ENCODE measurements around the gene STH.
"Not testable (repeated sequence)": the region's sequence is repeated elsewhere in the genome, so short reads cannot be mapped to it uniquely, and the experiment has no call there.

The STH gene, protein sequence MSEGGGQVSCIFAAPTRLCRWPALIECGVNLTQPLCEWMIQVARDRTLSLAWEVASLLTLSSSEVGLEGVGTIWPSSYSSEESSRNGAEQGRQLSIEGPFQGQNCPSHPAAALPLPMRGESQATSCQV

GRCh38 chr17:45998987-45999899, at the start of gene STH:
Gene STH, plus strand, starts transcription at chr17:45999250. Its CDS starts 30 bp downstream, at chr17:45999280.
- DNase-seq = no peak

DNA sequence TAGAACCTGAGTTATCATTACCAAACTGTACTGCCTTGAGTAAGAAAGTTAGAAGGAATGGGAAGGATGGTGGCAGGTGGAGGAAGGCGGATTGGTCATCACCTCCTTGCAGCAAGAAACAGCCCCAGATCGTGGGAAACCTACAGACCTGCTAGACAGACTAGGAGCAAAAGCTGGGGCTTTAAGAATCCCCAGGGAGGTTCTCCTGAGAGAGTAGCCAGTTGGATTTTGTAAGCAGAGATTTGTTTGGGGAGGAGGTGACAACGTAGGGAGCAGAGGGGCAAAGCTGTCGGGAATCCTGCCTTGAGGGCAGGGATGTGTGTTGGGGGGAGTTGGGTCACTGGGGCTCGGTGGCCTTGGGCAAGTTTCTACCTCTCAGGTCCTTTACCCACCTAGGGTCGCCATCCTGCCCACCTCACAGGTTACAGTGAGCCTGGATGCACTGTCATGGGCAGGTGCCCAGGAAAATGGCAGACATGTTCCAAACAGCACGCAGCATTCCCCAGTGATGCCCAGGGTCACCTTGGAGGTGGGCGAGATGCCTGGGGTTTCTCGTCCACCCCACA, 49.2 kb upstream of the STH start:
- DNase-seq = no peak

DNA sequence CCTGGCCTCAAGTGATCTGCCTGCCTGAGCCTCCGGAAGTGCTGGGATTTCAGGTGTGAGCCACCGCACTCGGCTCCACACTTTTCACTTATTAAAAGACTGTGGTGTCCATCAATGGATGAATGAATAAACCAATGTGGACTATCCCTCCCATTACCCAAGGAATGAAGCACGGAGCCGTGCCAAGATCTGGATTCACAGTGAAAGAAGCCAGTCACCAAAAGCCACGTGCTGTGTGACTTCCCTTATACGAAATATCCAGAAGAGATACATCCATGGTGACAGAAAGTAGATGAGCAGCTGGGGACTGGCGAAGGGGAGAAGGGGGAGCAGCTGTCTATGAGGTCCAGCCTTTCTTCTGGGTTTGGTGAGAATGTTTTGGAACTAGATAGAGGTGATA, 48.2 kb upstream of the STH start:
- DNase-seq = no peak

- no peak for DNase-seq
Measured at GRCh38 chr17:45951403-45951802, 47.6 kb upstream of the STH start.

DNA sequence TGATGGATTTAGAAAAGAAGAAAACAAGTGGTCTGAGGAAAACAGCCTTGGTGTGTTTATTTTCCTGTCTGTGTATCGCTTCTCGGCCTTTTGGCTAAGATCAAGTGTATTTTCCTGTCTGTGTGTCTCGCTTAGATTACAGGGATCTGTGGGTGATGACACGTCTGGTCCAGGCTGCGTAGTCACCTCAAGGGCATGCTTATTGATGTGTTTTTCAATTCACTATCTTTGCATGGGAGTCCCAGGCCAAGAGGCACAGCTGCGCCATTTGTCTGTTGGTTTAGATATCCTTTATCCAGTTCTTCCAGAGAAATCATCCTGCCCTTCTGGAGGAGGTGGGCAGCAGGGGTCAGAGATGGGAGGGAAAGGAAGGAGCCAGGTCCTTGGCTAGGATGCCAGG, 47.1 kb upstream of the STH start:
- no peak for DNase-seq

- DNase-seq = no peak
Measured at GRCh38 chr17:45952814-45953320, 46.2 kb upstream of the STH start.

DNA sequence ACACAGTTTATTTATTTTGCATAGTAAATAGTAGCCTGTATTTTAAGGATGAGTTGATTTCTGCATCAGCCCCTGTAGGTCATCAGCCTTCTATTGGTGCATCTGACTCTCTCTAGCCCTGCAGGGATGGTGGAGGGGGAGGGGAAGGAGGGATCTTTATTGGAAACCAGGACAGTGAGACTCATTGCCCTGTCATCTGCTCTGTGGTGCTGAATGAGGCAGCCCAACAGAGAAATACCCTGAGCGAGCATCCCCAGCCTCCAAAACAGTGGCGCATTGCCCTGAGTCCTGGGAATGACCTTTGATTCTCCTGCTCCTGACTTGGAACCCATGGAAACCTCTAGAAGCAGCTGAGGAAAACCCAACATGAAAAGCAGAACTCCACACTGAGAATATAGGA, 45.5 kb upstream of the STH start:
- DNase-seq = no peak

GRCh38 chr17:45954914-45955313, 44.1 kb upstream of the STH start:
- no peak for DNase-seq

GRCh38 chr17:45955326-45955725, 43.7 kb upstream of the STH start:
- DNase-seq = no peak

DNA sequence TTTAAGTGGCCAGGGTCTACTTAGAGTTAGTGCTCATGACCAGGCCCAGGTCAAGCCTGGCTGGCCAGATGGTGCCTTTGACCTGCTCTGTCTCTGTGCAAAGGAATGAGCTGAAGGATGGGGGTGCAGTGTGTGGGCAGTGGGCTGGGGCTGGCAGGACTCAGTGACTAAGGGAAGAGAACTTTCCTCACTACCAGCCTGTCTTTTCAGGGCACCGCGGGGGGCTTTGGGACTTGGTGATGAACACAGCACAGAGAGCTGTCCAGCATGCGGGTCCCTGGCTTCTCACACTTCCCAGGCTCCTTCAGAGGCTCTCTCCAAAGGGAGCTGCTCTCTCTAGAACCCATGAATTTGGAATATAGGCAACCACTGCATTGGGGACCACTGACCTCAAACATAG, 43.0 kb upstream of the STH start:
- no peak for DNase-seq

DNA sequence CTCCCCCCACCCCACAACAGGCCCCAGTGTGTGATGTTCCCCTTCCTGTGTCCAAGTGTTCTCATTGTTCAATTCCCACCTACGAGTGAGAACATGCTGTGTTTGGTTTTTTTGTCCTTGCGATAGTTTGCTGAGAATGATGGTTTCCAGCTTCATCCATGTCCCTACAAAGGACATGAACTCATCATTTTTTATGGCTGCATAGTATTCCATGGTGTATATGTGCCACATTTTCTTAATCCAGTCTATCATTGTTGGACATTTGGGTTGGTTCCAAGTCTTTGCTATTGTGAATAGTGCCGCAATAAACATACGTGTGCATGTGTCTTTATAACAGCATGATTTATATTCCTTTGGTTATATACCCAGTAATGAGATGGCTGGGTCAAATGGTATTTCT, 42.3 kb upstream of the STH start:
- not testable (repeated sequence) for DNase-seq

- no peak for DNase-seq
Measured at GRCh38 chr17:45958307-45958706, 40.7 kb upstream of the STH start.

DNA sequence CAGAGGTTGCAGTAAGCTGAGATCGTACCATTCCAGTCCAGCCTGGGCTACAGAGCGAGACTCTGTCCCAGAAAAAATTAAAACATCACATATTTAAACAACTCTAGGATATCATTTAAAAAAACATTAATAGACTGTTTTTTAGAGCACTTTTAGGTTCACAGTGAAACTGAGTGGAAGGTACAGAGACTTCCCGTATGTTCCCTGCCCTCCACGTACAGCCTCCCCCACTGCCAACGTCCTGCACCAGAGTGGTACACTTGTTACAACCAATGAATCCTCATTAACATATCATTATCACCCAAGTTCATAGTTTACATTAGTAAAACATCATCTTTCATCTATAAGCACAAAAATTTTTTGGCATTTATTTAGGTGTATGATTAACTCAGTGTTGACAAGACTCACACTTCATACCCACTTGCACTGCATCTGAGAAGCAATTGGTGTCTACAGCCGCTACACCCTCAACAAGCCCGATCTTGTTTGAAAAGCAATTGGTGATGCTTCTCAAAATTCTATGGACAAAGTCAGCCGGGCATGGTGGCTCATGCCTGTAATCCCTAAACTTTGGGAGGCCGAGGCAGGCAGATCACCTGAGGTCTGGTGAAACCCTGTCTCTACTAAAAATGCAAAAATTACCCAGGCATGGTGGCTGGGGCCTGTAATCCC, 39.9 kb upstream of the STH start:
- no peak for DNase-seq

DNA sequence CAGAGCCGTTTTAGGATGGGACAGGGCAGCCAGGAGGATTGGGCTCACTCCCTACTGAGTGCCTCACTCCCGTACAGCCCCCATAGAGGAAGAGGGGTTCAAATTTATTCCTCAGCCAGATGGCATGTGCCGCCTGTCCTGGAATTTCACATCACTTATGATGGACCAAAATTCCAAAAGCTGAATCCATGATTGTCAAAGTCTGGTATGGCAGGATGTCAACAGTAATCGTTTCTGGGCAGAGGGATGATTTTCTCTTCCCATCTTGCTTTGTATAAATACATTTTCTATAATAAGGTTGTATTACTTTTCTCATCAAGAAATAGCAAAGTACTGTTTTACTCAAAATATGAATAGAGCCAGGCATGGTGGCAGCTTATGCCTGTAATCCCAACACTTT, 38.7 kb upstream of the STH start:
- DNase-seq = no peak

DNA sequence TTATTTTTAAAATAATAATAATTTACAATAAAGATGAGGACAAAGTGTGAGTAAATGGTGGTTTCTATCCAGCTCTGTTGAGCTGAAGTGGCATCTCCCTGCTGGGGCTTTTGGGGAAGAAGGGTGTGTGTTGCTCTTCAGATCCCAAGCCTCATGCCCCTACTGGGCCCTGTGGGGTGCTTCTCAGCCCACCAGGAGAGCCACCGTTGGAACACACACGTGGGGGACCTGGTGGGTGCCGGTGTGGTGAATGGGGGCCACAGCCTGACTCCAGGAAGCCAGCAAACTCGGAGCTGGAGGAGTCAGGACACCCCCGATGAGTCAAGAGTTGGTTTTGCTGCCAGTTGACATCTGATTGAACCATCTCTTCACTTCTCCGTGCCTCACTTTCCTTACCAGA, 37.8 kb upstream of the STH start:
- no peak for DNase-seq

- no peak for DNase-seq
Measured at GRCh38 chr17:45962221-45962972, 36.7 kb upstream of the STH start.

GRCh38 chr17:45963283-45963682, 35.8 kb upstream of the STH start:
- DNase-seq = no peak

DNA sequence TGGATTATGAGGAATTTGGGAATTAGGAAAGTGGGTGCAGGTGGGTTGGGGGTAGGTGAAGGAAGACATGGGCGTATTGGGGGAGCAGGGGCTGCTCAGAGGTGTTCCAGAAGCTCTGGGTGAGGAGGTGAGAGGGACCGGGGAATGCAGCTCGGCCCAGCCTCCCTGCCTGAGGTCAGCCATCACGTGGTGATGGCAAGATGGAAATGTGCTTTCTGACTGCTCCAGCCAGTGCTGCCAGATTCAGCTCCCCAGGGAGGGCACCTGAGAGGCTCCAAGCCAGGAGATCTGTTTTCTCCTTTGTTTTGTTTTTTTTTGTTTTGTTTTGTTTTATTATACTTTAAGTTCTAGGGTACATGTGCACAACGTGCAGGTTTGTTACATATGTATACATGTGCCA, 35.2 kb upstream of the STH start:
- no peak for DNase-seq

DNA sequence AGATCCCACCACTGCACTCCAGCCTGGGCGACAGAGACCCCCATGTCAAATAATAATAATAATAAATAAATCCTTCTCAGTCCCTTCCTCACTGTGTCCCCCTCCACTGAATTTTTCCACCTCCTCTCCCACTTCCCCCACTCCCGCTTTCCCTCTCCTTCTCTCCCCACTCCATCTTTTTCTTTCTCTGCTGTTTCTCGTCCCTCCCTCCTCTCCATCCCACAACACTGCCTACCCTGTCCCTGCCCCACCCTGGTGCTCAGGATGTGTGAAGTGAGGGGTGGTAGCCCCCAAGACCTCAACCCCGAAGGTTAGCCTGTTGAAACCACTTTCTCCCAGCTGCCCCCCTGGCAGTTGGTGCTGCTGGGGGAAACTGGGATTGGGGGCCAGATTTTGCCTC, 34.4 kb upstream of the STH start:
- no peak for DNase-seq

DNA sequence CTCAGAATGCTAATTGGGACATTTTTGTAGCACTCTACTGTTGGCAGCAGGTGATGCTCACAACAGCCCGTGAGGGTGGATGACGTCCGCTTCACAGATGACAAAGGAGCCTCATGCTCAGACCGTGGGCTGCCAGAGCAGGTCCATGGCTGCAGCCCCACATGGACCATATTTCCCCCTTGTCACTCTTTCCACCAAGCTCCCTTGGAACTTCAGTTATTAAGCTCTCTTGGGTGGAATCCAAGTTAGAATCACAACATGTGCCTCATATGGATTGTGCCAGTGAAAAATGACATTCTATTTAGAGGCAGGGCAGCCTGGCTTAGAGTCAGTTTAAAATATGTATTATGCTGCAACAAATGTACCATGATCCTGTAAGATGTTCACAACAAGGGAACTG, 33.2 kb upstream of the STH start:
- DNase-seq = no peak

DNA sequence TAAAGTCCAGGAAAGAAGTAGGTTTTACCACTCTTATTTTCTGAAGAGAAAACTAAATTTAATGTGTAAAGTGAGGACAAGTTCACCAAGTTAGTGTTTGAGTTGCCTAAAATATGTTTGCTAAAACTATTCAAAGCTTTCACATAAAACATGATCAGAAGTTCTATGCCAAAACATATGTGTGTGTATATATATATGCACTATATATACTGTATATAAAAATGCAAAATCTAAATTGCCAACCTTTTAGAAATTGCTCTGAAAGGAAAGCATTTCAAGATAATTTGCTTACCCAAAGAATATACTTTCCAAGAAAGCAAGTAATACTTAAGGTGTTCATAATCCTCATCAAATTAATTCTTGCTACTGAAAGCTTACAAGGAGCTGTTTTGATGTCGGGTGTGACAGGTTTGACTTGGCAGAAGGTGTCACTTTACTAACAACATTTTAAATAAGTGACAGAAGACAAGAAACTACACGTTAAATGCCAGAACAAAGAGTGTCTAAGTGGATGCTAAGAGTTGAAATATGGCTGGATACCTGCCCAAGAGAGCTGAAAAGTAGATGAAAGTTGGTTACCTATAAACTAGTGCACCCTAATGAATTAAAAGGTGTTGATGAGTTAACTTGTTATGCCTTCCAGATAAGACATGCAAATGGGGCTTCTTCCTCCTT, 32.3 kb upstream of the STH start:
- DNase-seq = no peak

DNA sequence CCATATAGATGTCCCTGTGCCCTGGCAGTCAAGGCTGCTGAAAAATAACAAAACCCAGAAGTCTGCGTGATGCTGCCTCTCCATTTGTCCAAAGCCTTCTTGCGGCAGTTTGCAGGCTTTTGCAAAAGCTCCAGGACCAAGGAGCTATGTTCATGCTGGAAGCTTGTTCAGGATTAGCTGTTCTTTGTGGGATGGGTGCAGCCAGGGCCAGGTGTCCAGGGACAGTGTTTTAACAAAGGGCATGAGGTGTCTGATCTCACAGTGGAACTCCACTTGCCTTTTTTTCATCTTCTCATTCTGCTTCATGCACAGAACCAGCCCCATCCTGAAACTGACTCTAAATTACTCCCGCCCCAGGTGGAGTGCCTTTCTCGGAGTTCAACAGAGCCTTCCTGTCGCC, 31.7 kb upstream of the STH start:
- DNase-seq = no peak
